Measurements from ENCODE around the gene ADH7.

The ADH7 gene

DNA sequence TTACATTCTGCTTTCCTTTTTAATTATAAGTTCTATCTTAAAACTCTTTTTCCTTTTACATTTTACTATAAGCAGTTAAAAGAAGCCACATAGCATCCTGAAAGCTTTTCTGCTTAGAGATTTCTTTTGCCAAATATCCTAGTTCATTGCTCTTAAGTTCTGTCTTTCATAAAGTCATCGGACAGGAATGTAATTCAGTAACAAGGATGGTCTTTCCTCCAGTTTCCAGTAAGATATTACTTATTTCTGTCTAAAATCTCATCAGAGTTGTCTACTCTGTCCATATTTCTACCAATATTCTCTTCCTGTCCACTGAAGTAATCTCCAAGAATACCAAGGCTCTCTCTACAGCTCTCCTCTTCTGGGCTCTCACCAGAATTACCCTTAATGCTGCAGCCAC lies 45.1 kb downstream of the ADH7 start:
- no peaks in the 10 kb centered on the region for H3K9me3 ChIP-seq (ENCODE audit: insufficient read depth, low read length)
- TF ChIP-seq EZH2phosphoT487 (IDR thresholded peaks at IDR 0.05; ENCODE audit: low read depth), result no peak
- TF ChIP-seq, protein P1, sequence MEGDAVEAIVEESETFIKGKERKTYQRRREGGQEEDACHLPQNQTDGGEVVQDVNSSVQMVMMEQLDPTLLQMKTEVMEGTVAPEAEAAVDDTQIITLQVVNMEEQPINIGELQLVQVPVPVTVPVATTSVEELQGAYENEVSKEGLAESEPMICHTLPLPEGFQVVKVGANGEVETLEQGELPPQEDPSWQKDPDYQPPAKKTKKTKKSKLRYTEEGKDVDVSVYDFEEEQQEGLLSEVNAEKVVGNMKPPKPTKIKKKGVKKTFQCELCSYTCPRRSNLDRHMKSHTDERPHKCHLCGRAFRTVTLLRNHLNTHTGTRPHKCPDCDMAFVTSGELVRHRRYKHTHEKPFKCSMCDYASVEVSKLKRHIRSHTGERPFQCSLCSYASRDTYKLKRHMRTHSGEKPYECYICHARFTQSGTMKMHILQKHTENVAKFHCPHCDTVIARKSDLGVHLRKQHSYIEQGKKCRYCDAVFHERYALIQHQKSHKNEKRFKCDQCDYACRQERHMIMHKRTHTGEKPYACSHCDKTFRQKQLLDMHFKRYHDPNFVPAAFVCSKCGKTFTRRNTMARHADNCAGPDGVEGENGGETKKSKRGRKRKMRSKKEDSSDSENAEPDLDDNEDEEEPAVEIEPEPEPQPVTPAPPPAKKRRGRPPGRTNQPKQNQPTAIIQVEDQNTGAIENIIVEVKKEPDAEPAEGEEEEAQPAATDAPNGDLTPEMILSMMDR (IDR thresholded peaks at IDR 0.05; ENCODE audit: low read depth, low read length), result no peak
- H3K79me2 ChIP-seq (ENCODE audit: low read length), result no peaks in the 10 kb centered on the region
- H3K4me1 ChIP-seq (ENCODE audit: low read length), result no peaks in the 10 kb centered on the region
- no peak overlapping the region for H3K27ac ChIP-seq (ENCODE audit: low read length)
- no peaks in the 10 kb centered on the region for H3K27me3 ChIP-seq (ENCODE audit: low read depth, low read length)
- H3K36me3 ChIP-seq (replicated peaks; ENCODE audit: low read depth, low read length), result no peaks in the 10 kb centered on the region
- H3K9ac ChIP-seq (ENCODE audit: low read length), result no peak overlapping the region
- no peak overlapping the region for H3K4me3 ChIP-seq (ENCODE audit: low read length)
- H4K20me1 ChIP-seq (ENCODE audit: insufficient read depth, low read length), result no peaks in the 10 kb centered on the region
- H2AFZ ChIP-seq (ENCODE audit: low read depth, low read length), result no peak overlapping the region
- no peak overlapping the region for H3K4me2 ChIP-seq (ENCODE audit: low read length)

DNA sequence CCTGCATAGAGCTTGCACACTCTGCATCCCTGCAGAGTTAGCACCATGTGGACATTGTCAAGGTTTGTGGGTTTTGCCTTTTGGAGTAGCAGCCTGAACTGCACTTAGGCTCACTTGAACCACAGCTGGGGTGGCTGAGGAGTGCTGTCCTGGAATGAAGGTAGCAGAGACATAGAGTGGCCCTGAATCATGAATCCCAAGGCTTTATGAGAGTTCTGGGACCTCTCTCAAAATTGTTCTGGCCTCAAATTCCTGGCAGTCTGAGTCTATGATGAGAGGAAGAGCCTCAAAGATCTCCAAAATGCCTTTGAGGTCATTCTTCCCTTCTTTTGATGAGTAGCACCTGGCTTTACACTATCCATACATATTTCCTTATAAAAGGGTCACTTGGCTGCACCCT lies 45.5 kb downstream of the ADH7 start:
- Histone ChIP-seq H4K20me1 (ENCODE audit: insufficient read depth, low read length) (no peaks in the 10 kb centered on the region), H3K9me3 (ENCODE audit: insufficient read depth, low read length) (no peaks in the 10 kb centered on the region), H3K4me3 (ENCODE audit: low read length) (no peak overlapping the region), H3K79me2 (ENCODE audit: low read length) (no peaks in the 10 kb centered on the region), H3K27me3 (ENCODE audit: low read depth, low read length) (no peaks in the 10 kb centered on the region), H2AFZ (ENCODE audit: low read depth, low read length) (no peak overlapping the region), H3K9ac (ENCODE audit: low read length) (no peak overlapping the region), H3K27ac (ENCODE audit: low read length) (no peak overlapping the region), H3K4me1 (ENCODE audit: low read length) (no peaks in the 10 kb centered on the region), H3K36me3 (replicated peaks; ENCODE audit: low read depth, low read length) (no peaks in the 10 kb centered on the region), H3K4me2 (ENCODE audit: low read length) (no peak overlapping the region)
- no peak for TF ChIP-seq EZH2phosphoT487 (IDR thresholded peaks at IDR 0.05; ENCODE audit: low read depth)
- TF ChIP-seq, protein P1 (IDR thresholded peaks at IDR 0.05; ENCODE audit: low read depth, low read length), result no peak

- H3K4me2 ChIP-seq (ENCODE audit: low read length), result no peak overlapping the region
- no peaks in the 10 kb centered on the region for H3K4me1 ChIP-seq (ENCODE audit: low read length)
- no peak overlapping the region for H2AFZ ChIP-seq (ENCODE audit: low read depth, low read length)
- no peaks in the 10 kb centered on the region for H4K20me1 ChIP-seq (ENCODE audit: insufficient read depth, low read length)
- no peaks in the 10 kb centered on the region for H3K27me3 ChIP-seq (ENCODE audit: low read depth, low read length)
- H3K9ac ChIP-seq (ENCODE audit: low read length), result no peak overlapping the region
- no peak overlapping the region for H3K4me3 ChIP-seq (ENCODE audit: low read length)
- H3K27ac ChIP-seq (ENCODE audit: low read length), result no peak overlapping the region
- H3K9me3 ChIP-seq (ENCODE audit: insufficient read depth, low read length), result no peaks in the 10 kb centered on the region
- TF ChIP-seq, protein P1 (IDR thresholded peaks at IDR 0.05; ENCODE audit: low read depth, low read length), result no peak
- no peak for TF ChIP-seq EZH2phosphoT487 (IDR thresholded peaks at IDR 0.05; ENCODE audit: low read depth)
- no peaks in the 10 kb centered on the region for H3K36me3 ChIP-seq (replicated peaks; ENCODE audit: low read depth, low read length)
- H3K79me2 ChIP-seq (ENCODE audit: low read length), result no peaks in the 10 kb centered on the region
These were observed 51.2 kb downstream of the ADH7 start for GRCh38 chr4:99383833-99384392.

- Histone ChIP-seq H3K79me2 (ENCODE audit: low read length) (no peaks in the 10 kb centered on the region), H3K27me3 (ENCODE audit: low read depth, low read length) (no peaks in the 10 kb centered on the region), H3K4me3 (ENCODE audit: low read length) (no peak overlapping the region), H2AFZ (ENCODE audit: low read depth, low read length) (no peak overlapping the region), H4K20me1 (ENCODE audit: insufficient read depth, low read length) (no peaks in the 10 kb centered on the region), H3K9ac (ENCODE audit: low read length) (no peak overlapping the region), H3K4me2 (ENCODE audit: low read length) (no peak overlapping the region), H3K36me3 (replicated peaks; ENCODE audit: low read depth, low read length) (no peaks in the 10 kb centered on the region), H3K4me1 (ENCODE audit: low read length) (no peaks in the 10 kb centered on the region), H3K27ac (ENCODE audit: low read length) (no peak overlapping the region), H3K9me3 (ENCODE audit: insufficient read depth, low read length) (no peaks in the 10 kb centered on the region)
- TF ChIP-seq, protein P1 (IDR thresholded peaks at IDR 0.05; ENCODE audit: low read depth, low read length), result no peak
- TF ChIP-seq EZH2phosphoT487 (IDR thresholded peaks at IDR 0.05; ENCODE audit: low read depth), result no peak
These were observed 51.7 kb downstream of the ADH7 start for GRCh38 chr4:99383399-99383798.

Measured in OCI-LY3 (cell line).